ENCODE measurements around the gene NRIP2.
A peak's percentile ranks its signal among the peaks of the same experiment; 100 is the strongest.

NRIP2 gene

GRCh38 chr12:2804393-2805142 lies 30.3 kb downstream of the NRIP2 start:
- FAIRE-seq = no peak

GRCh38 chr12:2803635-2804392 lies 31.0 kb downstream of the NRIP2 start:
- FAIRE-seq = no peak

- no peak for FAIRE-seq
These were observed 33.6 kb downstream of the NRIP2 start for GRCh38 chr12:2801044-2801783.

- no peak for FAIRE-seq
These were observed 34.7 kb downstream of the NRIP2 start for GRCh38 chr12:2800046-2800570.

- no peak for FAIRE-seq
These were observed 37.0 kb downstream of the NRIP2 start for GRCh38 chr12:2797721-2798418.

- FAIRE-seq = no peak
These were observed 38.6 kb downstream of the NRIP2 start for GRCh38 chr12:2796187-2796666.

- no peak for FAIRE-seq
These were observed 39.3 kb downstream of the NRIP2 start for GRCh38 chr12:2795291-2796186.

GRCh38 chr12:2794736-2795289 lies 40.0 kb downstream of the NRIP2 start, which contains the start of gene FKBP4:
TSS of gene FKBP4 (plus strand) at chr12:2794970. CDS start at chr12:2795140, 170 bp downstream.
- FAIRE-seq = no peak

- FAIRE-seq = no peak
These were observed 40.6 kb downstream of the NRIP2 start for GRCh38 chr12:2794191-2794735.

- no peak for FAIRE-seq
These were observed 41.3 kb downstream of the NRIP2 start for GRCh38 chr12:2793561-2793960.

GRCh38 chr12:2792671-2793500 lies 41.9 kb downstream of the NRIP2 start:
- FAIRE-seq = no peak

GRCh38 chr12:2791089-2791488 lies 43.7 kb downstream of the NRIP2 start:
- FAIRE-seq = no peak

- no peak for FAIRE-seq
These were observed 49.8 kb downstream of the NRIP2 start for GRCh38 chr12:2785017-2785416.

GRCh38 chr12:2783936-2784600 lies 50.8 kb downstream of the NRIP2 start:
- peak; percentile 30 for FAIRE-seq

- no peak for FAIRE-seq
These were observed 55.6 kb downstream of the NRIP2 start for GRCh38 chr12:2779281-2779680.

- no peak for FAIRE-seq
These were observed 58.6 kb downstream of the NRIP2 start for GRCh38 chr12:2776129-2776806.

- no peak for FAIRE-seq
These were observed 59.4 kb downstream of the NRIP2 start for GRCh38 chr12:2775431-2775830.
